ENCODE data around the gene C3. TPM values are rescaled to one million over a fixed set of nuclear protein-coding genes. Genes with fewer than 3 reads are reported as not detected.

Gene C3
- polyA plus RNA-seq, 6 donors from 2014 or later, result not detected

GRCh38 chr19:6739883-6740588, 19.6 kb upstream of the C3 start:
- Mint-ChIP-seq H3K27me3 (no peaks in the 10 kb centered on the region), H3K27ac (peak overlapping the region in 3 of 6 donors; percentile 11 to 93 (median 79)), H3K36me3 (peaks cover 7 to 12% of the 10 kb centered on the region in 2 donors), H3K9me3 (no peaks in the 10 kb centered on the region), H3K4me1 (peaks cover 22 to 44% (median 41%) of the 10 kb centered on the region in 3 donors), H3K4me3 (peak overlapping the region; percentile 50 to 98 (median 88))
- no peak for ATAC-seq (ENCODE audit: low read depth in 2 of 2)
- no peak for DNase-seq

- H3K27ac Mint-ChIP-seq, result peak within 1 kb of the TSS; percentile 92 to 98 (median 94)
- H3K4me1 Mint-ChIP-seq, result peaks cover 22 to 44% (median 41%) of the 10 kb centered on the region in 3 donors
- H3K27me3 Mint-ChIP-seq, result no peaks in the 10 kb centered on the region
- DNase-seq, result peak; percentile 78
- no peaks in the 10 kb centered on the region for H3K9me3 Mint-ChIP-seq
- H3K4me3 Mint-ChIP-seq, result peak within 1 kb of the TSS; percentile 89 to 98 (median 96)
- ATAC-seq (ENCODE audit: low read depth in 2 of 2), result peak in 1 of 2 donors; percentile 2
- peaks cover 7 to 10% of the 10 kb centered on the region in 2 donors for H3K36me3 Mint-ChIP-seq
Observed at GRCh38 chr19:6739390-6739882, 19.0 kb upstream of the C3 start, which contains the start of gene TRIP10. TSS of gene TRIP10 (plus strand) at chr19:6739680. CDS start at chr19:6739762, 82 bp downstream.

DNA sequence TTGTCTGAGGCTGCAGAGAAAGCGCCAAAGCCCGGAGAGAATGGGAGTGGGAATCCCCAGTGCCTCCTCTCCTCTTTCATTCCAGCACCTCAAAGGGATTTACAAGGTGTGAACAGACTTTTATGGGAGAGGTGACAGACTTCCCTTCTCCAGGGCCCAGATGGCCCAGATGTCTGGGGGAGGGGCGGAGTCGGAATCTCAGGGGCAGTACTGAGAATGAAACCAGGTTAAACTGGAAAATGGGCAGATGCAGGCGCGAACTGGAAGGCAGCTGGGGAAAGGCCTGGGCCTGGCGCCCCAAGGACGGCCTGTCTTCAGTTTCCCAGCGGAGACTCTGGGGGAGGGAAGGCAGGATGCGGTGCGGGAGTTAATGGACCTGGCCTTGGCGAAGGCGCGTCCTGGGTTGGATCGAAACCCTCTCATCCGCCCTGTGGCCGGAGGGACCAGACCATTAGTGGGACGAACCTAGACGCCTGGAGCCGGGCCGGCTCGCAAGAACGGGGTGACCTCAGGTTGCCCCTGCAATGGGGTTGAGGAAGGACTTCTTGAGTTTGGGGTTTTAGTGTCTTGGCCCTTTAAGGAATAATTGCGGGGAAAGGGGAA, 18.4 kb upstream of the C3 start:
- peaks cover 20 to 44% (median 41%) of the 10 kb centered on the region in 3 donors for H3K4me1 Mint-ChIP-seq
- ATAC-seq (ENCODE audit: low read depth in 2 of 2) (no peak), DNase-seq (no peak)
- peak overlapping the region; percentile 89 to 98 (median 96) for H3K4me3 Mint-ChIP-seq
- no peaks in the 10 kb centered on the region for H3K9me3 Mint-ChIP-seq
- H3K36me3 Mint-ChIP-seq, result peaks cover 2 to 4% of the 10 kb centered on the region in 2 donors
- H3K27ac Mint-ChIP-seq, result peak overlapping the region; percentile 92 to 98 (median 94)
- no peaks in the 10 kb centered on the region for H3K27me3 Mint-ChIP-seq

GRCh38 chr19:6737873-6738786, 17.7 kb upstream of the C3 start:
- no peak for ATAC-seq (ENCODE audit: low read depth in 2 of 2)

DNA sequence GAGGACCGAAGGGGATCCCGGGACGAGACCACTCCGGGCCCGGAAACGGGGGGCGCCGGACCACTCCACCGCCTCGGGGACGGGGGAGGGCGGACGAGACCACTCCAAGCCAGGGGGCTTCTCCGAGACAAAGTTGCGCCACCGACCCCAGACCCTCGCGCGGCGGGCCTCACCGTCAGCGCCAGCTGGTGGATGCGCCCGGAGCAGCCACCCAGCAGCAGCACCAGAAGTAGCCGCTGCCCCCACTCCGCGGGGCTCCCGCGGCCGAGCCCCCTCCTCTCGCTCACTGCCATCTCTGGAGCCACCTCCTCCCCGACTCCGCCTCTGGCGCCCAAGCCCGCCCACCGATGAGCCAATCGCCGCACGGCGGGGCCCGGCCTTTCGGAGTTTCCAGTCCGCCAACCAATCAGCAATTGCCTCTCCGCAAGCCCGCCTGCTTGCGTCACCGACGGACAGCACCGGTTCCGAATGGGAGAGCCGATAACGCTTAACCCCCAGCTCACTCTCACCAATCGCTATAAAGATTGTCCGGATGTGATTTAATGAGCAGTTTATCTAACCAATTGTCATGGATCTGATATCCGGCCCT, 16.9 kb upstream of the C3 start, which contains the start of gene GPR108:
Gene GPR108, minus strand, starts transcription at position 297 of the 589 bp plus-strand sequence. Its CDS starts 4 bp downstream, at position 293.
- H3K4me3 Mint-ChIP-seq, result peak within 1 kb of the TSS; percentile 89 to 99 (median 98)
- peaks cover 22 to 46% (median 41%) of the 10 kb centered on the region in 3 donors for H3K4me1 Mint-ChIP-seq
- H3K27ac Mint-ChIP-seq, result peak within 1 kb of the TSS; percentile 93 to 99 (median 98)
- H3K27me3 Mint-ChIP-seq, result no peaks in the 10 kb centered on the region
- H3K36me3 Mint-ChIP-seq, result peaks cover 0 to 6% of the 10 kb centered on the region in 2 donors
- peak; percentile 77 to 79 for ATAC-seq (ENCODE audit: low read depth in 2 of 2)
- H3K9me3 Mint-ChIP-seq, result no peaks in the 10 kb centered on the region
- peak; percentile 99 for DNase-seq

More at GRCh38 chr19:6737873-6738786, 17.7 kb upstream of the C3 start:
- H3K27ac Mint-ChIP-seq, result peak overlapping the region; percentile 93 to 99 (median 98)
- peak; percentile 67 for DNase-seq
- no peaks in the 10 kb centered on the region for H3K27me3 Mint-ChIP-seq
- no peaks in the 10 kb centered on the region for H3K36me3 Mint-ChIP-seq
- peaks cover 20 to 44% (median 41%) of the 10 kb centered on the region in 3 donors for H3K4me1 Mint-ChIP-seq
- H3K9me3 Mint-ChIP-seq, result no peaks in the 10 kb centered on the region
- peak overlapping the region; percentile 89 to 99 (median 98) for H3K4me3 Mint-ChIP-seq

GRCh38 chr19:6736917-6737283, 16.4 kb upstream of the C3 start:
- Mint-ChIP-seq H3K4me1 (peaks cover 22 to 47% (median 41%) of the 10 kb centered on the region in 3 donors), H3K4me3 (peak overlapping the region; percentile 89 to 99 (median 98)), H3K27ac (peak overlapping the region; percentile 78 to 98 (median 96)), H3K9me3 (no peaks in the 10 kb centered on the region), H3K36me3 (peaks cover 0 to 9% of the 10 kb centered on the region in 2 donors), H3K27me3 (no peaks in the 10 kb centered on the region)
- ATAC-seq (ENCODE audit: low read depth in 2 of 2) (no peak), DNase-seq (no peak)

DNA sequence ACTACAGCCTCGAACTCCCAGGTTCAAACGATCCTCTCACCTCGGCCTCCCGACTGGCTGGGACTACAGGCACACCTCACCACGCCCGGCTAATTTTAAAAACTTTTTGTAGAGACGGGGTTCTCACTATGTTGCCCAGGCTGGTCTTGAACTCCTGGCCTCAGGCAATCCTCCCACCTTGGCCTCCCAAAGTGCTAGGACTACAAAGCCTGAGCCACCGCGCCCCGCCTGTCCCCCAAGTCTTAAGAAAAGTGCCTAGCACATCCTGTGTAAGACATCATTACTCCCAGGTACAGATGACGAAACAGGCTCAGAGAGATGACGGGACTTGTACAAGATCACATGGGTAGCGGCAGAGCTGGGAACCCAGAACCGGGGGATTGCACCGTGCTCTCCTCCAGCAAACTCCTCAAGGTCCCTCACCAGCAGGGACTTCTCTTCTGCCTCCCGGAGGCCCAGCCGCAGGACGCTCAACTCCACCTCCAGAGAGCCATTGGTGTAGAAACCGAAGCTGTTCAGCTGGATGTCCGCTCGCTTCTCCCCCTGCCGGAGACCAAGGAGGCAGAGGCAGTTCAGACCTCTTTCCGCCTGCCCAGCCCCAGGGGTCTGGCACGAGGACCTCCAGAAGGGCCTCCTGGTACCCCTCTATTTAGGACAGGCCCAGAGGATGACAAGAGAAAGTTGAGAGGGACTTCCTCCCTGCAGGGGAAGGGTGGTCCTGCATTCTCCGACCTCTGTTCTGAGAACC, 15.9 kb upstream of the C3 start:
- no peaks in the 10 kb centered on the region for H3K27me3 Mint-ChIP-seq
- peak; percentile 5 to 9 for ATAC-seq (ENCODE audit: low read depth in 2 of 2)
- peak; percentile 60 for DNase-seq
- peak overlapping the region; percentile 78 to 98 (median 96) for H3K27ac Mint-ChIP-seq
- H3K9me3 Mint-ChIP-seq, result no peaks in the 10 kb centered on the region
- peaks cover 0 to 9% of the 10 kb centered on the region in 2 donors for H3K36me3 Mint-ChIP-seq
- H3K4me3 Mint-ChIP-seq, result peak overlapping the region; percentile 89 to 99 (median 98)
- H3K4me1 Mint-ChIP-seq, result peaks cover 22 to 41% (median 40%) of the 10 kb centered on the region in 3 donors

GRCh38 chr19:6735181-6735911, 14.9 kb upstream of the C3 start:
- ATAC-seq (ENCODE audit: low read depth in 2 of 2), result no peak
- H3K4me1 Mint-ChIP-seq, result peaks cover 22 to 36% (median 32%) of the 10 kb centered on the region in 3 donors
- H3K9me3 Mint-ChIP-seq, result no peaks in the 10 kb centered on the region
- peak overlapping the region in 3 of 6 donors; percentile 20 to 93 (median 42) for H3K27ac Mint-ChIP-seq
- no peak for DNase-seq
- H3K4me3 Mint-ChIP-seq, result peak overlapping the region in 2 of 8 donors; percentile 89 to 98
- peaks cover 0 to 9% of the 10 kb centered on the region in 2 donors for H3K36me3 Mint-ChIP-seq
- H3K27me3 Mint-ChIP-seq, result no peaks in the 10 kb centered on the region

DNA sequence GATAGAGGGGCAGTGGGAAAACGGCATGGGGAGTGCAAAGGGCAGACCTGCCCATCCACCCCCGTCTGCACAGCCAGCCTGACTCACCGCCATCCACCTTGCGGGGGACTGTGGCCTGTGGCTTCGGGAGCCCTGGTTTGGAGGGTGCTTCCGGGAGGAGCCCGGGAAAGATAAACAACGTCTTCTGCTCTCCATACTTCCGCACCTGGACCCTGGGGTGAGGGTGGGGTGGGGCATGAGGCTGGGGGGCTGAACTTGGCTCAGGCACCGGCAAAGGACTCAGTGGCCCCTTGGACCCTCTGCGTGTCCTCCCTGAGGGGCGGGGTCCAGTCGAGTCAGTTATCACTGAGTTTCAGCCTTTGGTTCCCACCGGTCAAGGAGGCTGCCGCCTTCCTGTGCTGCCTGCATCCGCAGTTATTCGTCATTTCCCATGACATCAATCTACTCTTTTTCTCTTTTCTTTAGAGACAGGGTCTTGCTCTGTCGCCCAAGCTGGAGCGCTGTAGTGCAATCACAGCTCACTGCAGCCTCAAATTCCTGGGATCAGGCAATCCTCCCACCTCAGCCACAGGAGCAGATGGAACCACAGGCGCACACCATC, 13.7 kb upstream of the C3 start:
- H3K4me1 Mint-ChIP-seq, result peaks cover 24 to 43% (median 32%) of the 10 kb centered on the region in 3 donors
- peak overlapping the region in 2 of 6 donors; percentile 33 to 93 for H3K27ac Mint-ChIP-seq
- peaks cover 0 to 9% of the 10 kb centered on the region in 2 donors for H3K36me3 Mint-ChIP-seq
- no peak for ATAC-seq (ENCODE audit: low read depth in 2 of 2)
- H3K4me3 Mint-ChIP-seq, result peak overlapping the region in 1 of 8 donors; percentile 21
- H3K9me3 Mint-ChIP-seq, result no peaks in the 10 kb centered on the region
- no peaks in the 10 kb centered on the region for H3K27me3 Mint-ChIP-seq
- no peak for DNase-seq

GRCh38 chr19:6733338-6734095, 13.1 kb upstream of the C3 start:
- Mint-ChIP-seq H3K4me3 (no peak overlapping the region), H3K9me3 (no peaks in the 10 kb centered on the region), H3K4me1 (peaks cover 20 to 43% (median 31%) of the 10 kb centered on the region in 3 donors), H3K27me3 (no peaks in the 10 kb centered on the region), H3K27ac (no peak overlapping the region), H3K36me3 (peaks cover 0 to 9% of the 10 kb centered on the region in 2 donors)
- ATAC-seq (ENCODE audit: low read depth in 2 of 2) (no peak), DNase-seq (no peak)
